GM20000 (cell line): ENCODE data around the gene ADORA1.

Source experiments
- DNase-seq: peaks from one replicate; pipeline ENCODE4 v3.0.0; 2012; ENCODE audit warnings: low spot score
- TF ChIP-seq, protein P1 (sequence below): IDR thresholded peaks from 2 replicates; pipeline ENCODE4 v1.5.1; 2012; ENCODE audit warnings: mild to moderate bottlenecking, control low read depth; ENCODE audit errors: extremely low read depth, missing control alignments

ADORA1 gene

GRCh38 chr1:203178821-203179666, 51.5 kb downstream of the ADORA1 start:
- TF ChIP-seq, protein P1, sequence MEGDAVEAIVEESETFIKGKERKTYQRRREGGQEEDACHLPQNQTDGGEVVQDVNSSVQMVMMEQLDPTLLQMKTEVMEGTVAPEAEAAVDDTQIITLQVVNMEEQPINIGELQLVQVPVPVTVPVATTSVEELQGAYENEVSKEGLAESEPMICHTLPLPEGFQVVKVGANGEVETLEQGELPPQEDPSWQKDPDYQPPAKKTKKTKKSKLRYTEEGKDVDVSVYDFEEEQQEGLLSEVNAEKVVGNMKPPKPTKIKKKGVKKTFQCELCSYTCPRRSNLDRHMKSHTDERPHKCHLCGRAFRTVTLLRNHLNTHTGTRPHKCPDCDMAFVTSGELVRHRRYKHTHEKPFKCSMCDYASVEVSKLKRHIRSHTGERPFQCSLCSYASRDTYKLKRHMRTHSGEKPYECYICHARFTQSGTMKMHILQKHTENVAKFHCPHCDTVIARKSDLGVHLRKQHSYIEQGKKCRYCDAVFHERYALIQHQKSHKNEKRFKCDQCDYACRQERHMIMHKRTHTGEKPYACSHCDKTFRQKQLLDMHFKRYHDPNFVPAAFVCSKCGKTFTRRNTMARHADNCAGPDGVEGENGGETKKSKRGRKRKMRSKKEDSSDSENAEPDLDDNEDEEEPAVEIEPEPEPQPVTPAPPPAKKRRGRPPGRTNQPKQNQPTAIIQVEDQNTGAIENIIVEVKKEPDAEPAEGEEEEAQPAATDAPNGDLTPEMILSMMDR = no peak
- no peak for DNase-seq

DNA sequence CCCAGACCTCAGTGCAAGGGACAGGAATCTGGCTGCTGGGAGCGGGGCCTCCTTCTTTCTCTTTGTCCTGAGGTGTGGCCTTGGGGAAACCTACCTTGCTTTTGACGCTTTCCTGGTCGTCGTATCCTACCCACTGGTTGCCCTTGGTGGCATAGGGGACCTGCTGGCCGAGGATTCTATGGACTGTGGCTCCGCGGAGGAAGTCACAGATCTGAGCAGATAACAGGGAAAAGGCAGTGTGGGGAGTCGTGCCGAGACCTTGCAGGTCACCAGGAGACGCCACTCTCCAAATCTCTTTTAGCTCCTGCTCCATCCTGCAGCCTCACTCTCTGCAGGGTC, 52.1 kb downstream of the ADORA1 start:
- DNase-seq = no peak
- TF ChIP-seq, protein P1 = no peak

DNA sequence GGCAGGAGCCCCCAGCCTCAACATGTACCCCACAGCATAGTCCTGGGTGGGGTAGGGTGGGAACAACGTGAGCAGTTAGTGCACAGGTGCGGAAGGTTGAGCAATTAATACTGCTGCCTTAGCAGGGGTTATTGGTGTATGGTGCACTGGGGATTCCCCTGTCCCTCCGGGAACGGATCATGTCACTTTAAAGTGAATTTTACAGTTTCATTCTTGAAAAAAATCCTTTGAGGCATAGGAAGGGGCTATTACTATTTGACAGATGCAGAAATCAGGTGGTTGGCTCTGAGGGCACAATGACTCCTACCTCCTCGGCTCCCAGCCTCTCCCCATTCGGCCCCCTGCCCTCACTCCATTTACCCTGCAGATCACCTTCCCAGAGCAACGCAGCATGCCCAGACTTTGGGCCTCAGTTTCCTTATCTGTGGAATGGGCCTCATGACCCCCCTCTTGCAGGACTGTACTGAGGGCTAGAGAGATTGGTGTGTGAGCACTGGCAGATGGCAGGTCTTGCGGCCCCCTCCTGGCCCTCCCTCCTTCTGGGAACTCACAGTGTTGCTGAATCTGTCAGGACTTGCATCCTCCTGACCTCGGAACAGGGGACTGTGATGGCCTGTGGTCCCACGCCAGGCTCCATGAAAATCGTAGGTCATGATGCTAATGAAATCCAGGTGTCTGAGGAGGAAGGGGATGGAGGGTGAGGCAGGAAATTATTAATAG, 53.2 kb downstream of the ADORA1 start:
- no peak for DNase-seq
- TF ChIP-seq, protein P1 = no peak

GRCh38 chr1:203181586-203182386, 54.3 kb downstream of the ADORA1 start:
- TF ChIP-seq, protein P1 = no peak
- DNase-seq = no peak

- TF ChIP-seq, protein P1 = no peak
- no peak for DNase-seq
Observed at GRCh38 chr1:203182387-203182953, 54.9 kb downstream of the ADORA1 start.

DNA sequence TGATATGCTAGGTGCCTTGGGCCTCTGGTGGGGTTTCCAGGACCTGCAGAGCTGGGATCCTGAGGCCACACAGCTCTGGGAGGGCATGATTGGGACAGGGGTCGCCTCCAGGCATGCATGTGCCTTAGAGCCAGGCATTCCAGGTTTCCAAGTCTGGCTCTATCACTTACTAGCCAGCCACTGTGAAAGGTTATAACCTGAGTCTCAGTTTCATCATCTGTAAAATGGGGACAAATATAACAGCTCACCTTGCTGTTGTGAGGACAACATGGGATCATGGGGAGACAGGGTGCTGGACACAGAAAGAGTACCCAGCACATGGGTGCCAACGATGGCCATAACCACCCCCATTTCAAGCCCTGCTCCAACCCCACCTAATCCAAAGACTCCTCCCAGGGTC, 56.3 kb downstream of the ADORA1 start:
- TF ChIP-seq, protein P1 = no peak
- no peak for DNase-seq
